Omental fat pad (tissue), 4 donors: ENCODE results near the gene B4GALNT3. TPM values are rescaled to one million over a fixed set of nuclear protein-coding genes. Genes with fewer than 3 reads are reported as not detected.

ENCODE experiments used
- ATAC-seq: fragments of 150-250 bp; one replicate; pipeline ENCODE4 v1.9.1; 2016; ENCODE audit warnings: mild to moderate bottlenecking, moderate library complexity; ENCODE audit not compliant: low FRiP score
- DNase-seq: peaks from one replicate; pipeline ENCODE4 v3.0.0-alpha.2; 2019; ENCODE audit warnings: low spot score
- total RNA-seq, 4 donors: library from RNA; depleted of rRNA; stranded (reverse); fragments of >200 nt; gene quantifications; one replicate each; pipeline ENCODE4 v1.1.0, GENCODE V29; 2016
- TF ChIP-seq, protein P1 (sequence below), 3 donors: fragments of 450-650 bp; IDR thresholded peaks; one replicate each; pipeline ENCODE4 v1.5.1; 2016 to 2017; ENCODE audit warnings: antibody characterized with exemption in 3 of 3, mild to moderate bottlenecking in 3 of 3, moderate library complexity in 2 of 3

The B4GALNT3 gene
- total RNA-seq, 4 donors from 2014 or later, result 0.13 to 0.60 (median 0.28) TPM; not detected in 1

DNA sequence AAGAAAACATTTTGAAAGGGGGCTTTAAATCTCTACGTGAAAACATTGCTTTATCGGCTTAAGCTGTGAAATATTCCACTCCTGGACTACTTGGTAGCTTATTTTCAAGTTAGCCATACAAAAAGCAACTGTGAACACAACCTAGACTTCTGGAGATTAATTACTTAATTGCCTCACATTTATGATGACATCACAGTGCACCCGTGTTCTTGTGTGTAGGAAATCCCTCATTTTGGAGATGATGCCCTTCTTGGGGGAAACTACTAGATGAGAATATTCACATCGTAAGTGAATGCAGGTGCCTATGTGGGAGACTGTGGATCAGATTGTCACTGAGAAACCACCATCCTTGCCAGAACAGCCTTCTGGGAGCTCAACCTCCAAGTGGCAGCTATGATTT is 10.5 kb upstream of the B4GALNT3 start:
- TF ChIP-seq, protein P1, sequence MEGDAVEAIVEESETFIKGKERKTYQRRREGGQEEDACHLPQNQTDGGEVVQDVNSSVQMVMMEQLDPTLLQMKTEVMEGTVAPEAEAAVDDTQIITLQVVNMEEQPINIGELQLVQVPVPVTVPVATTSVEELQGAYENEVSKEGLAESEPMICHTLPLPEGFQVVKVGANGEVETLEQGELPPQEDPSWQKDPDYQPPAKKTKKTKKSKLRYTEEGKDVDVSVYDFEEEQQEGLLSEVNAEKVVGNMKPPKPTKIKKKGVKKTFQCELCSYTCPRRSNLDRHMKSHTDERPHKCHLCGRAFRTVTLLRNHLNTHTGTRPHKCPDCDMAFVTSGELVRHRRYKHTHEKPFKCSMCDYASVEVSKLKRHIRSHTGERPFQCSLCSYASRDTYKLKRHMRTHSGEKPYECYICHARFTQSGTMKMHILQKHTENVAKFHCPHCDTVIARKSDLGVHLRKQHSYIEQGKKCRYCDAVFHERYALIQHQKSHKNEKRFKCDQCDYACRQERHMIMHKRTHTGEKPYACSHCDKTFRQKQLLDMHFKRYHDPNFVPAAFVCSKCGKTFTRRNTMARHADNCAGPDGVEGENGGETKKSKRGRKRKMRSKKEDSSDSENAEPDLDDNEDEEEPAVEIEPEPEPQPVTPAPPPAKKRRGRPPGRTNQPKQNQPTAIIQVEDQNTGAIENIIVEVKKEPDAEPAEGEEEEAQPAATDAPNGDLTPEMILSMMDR (IDR thresholded peaks at IDR 0.05), result no peak
- ATAC-seq, result no peak

DNA sequence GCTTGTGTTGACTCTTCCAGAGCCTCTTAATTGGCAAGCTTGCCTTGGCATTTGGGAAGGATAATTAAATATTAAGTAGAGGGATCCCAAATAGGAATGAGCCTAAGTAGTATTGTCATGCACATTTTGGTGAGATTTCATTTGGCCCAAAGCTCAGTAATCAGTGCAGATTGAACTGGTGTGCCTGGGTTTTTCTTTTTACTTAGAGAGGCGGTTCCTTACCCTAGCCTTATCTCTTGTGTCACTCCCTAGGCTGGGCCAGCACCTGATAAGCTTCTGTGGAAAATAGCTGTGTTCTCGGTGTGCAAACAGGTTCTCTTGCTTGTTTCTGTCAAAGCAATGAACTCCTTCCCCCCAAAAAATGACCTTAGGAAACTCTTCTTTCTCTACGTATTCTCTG is 9.3 kb upstream of the B4GALNT3 start:
- TF ChIP-seq, protein P1 (IDR thresholded peaks at IDR 0.05), result no peak

More for the DNA sequence above, 10.5 kb upstream of the B4GALNT3 start:
- no peak for DNase-seq

DNA sequence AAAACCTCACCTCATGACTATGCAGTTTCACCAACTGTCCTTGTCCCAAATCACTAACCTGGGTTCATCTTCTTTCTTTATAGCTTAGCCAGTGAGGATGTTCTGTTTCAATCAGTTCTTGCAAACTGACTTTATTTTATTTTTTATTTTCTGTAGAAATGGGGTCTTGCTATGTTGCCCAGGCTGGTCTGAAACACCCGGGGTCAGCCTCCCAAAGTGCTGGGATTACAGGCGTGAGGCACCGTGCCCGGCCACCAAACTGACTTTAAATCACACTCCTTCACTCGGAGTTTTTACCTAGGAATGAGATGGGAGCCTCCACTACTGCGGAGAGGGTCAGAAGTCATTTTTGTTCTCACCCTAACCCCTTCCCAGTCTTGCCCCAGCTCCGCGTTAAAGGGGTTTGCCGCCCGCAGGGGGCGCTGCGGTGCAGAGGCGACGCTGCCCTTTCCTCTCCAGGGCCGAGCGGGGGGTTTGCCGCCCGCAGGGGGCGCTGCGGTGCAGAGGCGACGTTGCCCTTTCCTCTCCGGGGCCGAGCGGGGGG is 7.0 kb upstream of the B4GALNT3 start:
- no peak for DNase-seq
- TF ChIP-seq, protein P1 (IDR thresholded peaks at IDR 0.05), result no peak
- no peak for ATAC-seq

More for the DNA sequence above, 9.3 kb upstream of the B4GALNT3 start:
- ATAC-seq (no peak), DNase-seq (no peak)

DNA sequence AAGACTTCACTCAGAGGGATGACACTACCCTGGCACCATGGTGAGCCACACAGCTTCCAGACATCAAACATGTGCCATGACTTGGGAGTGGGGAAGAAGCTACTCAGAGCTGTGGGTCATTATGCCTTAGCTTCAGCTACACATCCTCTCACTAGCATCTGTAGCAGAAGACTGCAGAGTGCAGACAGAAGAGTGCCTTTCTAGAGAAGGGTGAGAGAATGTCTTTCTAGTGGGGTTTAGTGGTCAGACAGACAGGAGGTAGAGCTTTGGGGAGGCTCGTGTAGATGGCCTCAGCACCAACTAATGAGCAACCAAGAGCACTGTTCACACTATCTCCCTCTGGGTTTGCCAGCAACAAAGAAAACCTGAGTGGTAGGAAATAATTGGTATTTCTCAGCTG is 4.9 kb upstream of the B4GALNT3 start:
- no peak for DNase-seq
- no peak for ATAC-seq

DNA sequence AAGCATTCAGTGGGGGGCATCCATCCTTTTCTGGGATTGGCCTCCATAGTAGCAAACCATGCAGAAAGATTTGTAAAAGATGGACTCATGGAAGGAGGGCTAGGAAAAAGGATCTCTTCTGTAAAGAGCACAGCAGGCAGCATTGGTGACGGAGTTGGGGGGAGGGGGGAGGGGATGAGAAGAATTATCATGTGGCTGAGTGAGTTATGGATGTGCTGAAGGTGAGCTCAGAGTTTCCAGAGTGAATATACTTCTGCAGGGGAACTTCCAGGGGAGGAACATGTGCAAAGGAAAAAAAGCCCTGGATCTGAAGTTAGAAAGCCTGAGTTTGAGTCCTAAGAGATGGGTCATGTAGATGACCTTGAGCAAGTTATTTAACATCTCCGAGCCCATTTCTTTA is 3.9 kb upstream of the B4GALNT3 start:
- TF ChIP-seq, protein P1 (IDR thresholded peaks at IDR 0.05), result no peak
- DNase-seq (no peak), ATAC-seq (no peak)

More for the DNA sequence above, 4.9 kb upstream of the B4GALNT3 start:
- TF ChIP-seq, protein P1 (IDR thresholded peaks at IDR 0.05), result no peak

DNA sequence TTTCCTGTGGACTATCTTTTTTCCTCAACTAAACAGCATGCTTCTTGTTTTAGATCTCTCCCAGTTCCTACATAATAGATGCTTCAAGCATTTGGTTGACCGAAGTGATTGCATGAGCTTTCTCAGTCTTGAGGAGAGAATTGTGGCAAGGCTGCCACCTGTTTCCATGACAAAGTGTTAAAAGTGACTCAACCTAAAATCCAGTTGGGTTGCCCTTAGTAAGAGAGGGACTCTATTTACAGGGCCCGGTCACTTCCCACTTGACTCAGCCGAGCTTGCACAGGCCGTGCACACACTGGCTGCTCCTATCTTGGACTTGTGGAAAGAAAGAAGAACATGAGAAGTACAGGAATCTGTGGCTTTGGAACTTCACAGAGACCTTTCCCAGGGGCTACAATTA is 2.1 kb upstream of the B4GALNT3 start:
- DNase-seq (no peak), ATAC-seq (no peak)
- TF ChIP-seq, protein P1 (IDR thresholded peaks at IDR 0.05), result no peak

DNA sequence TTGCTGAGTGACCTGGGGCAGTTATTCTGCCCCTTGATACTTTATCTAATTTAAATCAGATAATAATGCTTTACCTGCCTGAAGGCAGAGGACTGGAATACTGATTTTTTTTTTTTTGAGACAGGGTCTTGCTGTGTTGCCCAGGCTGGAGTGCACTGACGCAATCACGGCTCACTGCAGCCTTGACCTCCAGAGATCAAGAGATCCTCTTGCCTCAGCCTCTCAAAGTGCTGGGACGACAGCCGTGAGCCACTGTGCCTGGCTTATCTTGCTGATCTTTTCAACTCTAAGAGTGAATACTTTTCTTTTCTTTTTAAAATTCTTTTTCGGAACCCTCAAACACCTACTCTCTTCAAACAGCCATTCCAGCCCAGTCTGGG is 699 bp upstream of the B4GALNT3 start:
- no peak for ATAC-seq
- no peak for DNase-seq
- TF ChIP-seq, protein P1 (IDR thresholded peaks at IDR 0.05), result no peak
